Spleen (tissue), 11 donors: Measurements from ENCODE around the gene EFHB. TPM values are rescaled to one million over a fixed set of nuclear protein-coding genes. Genes with fewer than 3 reads are reported as not detected.

Experiments used
- DNase-seq: peaks from one replicate; pipeline ENCODE4 v3.0.0-alpha.2; 2020
- H3K27ac ChIP-seq, 8 donors: fragments of 200-600 bp; sonication (generic) in 7 of 8; 1 replicate in 4 of 8; 2 replicates in 4 of 8; pipeline versions ENCODE4 v1.5.0 to v1.8.0; 2016 to 2021; ENCODE audit warnings: inconsistent platforms in 4 of 8, mild to moderate bottlenecking in 4 of 8, moderate library complexity in 1 of 8
- H3K27me3 ChIP-seq, 7 donors: fragments of 200-600 bp; sonication (generic) in 6 of 7; replicated peaks in 1 of 7; 1 replicate in 4 of 7; 2 replicates in 3 of 7; pipeline versions ENCODE4 v1.5.0 to v1.8.0; 2016 to 2021; ENCODE audit warnings: inconsistent platforms in 3 of 7, mild to moderate bottlenecking in 1 of 7
- H3K36me3 ChIP-seq, 6 donors: fragments of 200-600 bp; sonication (generic) in 5 of 6; 1 replicate in 4 of 6; 2 replicates in 2 of 6; pipeline versions ENCODE4 v1.5.0 to v1.8.0; 2016 to 2021; ENCODE audit warnings: inconsistent platforms in 2 of 6
- H3K4me1 ChIP-seq, 6 donors: fragments of 200-600 bp; sonication (generic) in 5 of 6; 1 replicate in 3 of 6; 2 replicates in 3 of 6; pipeline versions ENCODE4 v1.5.0 to v1.8.0; 2016 to 2021; ENCODE audit warnings: inconsistent platforms in 3 of 6
- H3K4me3 ChIP-seq, 8 donors: fragments of 200-600 bp; sonication (generic) in 7 of 8; 1 replicate in 4 of 8; 2 replicates in 4 of 8; pipeline versions ENCODE4 v1.5.0 to v1.8.0; 2016 to 2021; ENCODE audit warnings: inconsistent platforms in 4 of 8, mild to moderate bottlenecking in 4 of 8, moderate library complexity in 2 of 8
- H3K9me3 ChIP-seq, 8 donors: fragments of 200-600 bp; sonication (generic) in 7 of 8; 1 replicate in 4 of 8; 2 replicates in 4 of 8; pipeline versions ENCODE4 v1.5.0 to v1.8.0; 2016 to 2021; ENCODE audit warnings: inconsistent platforms in 4 of 8
- POLR2A ChIP-seq, 3 donors: fragments of 450-650 bp; IDR thresholded peaks; one replicate each; pipeline ENCODE4 v1.5.1; 2017; ENCODE audit warnings: antibody characterized with exemption in 3 of 3, mild to moderate bottlenecking in 1 of 3
- POLR2AphosphoS5 ChIP-seq, 3 donors: sonication (generic); formaldehyde crosslinking; IDR thresholded peaks; one replicate each; pipeline ENCODE4 v1.5.1; 2017; ENCODE audit warnings: antibody characterized with exemption in 3 of 3
- WGBS, 5 donors: extraction: QIAGEN DNeasy Blood & Tissue Kit in 3 of 5; methylation state at CpG; one replicate each; pipeline versions ENCODE4 v1.1.5 to v1.1.7; 2013 to 2018; 5-methylcytosine and 5-hydroxymethylcytosine counted together
- intact Hi-C: fragments of 100-400 bp; cut with DNase I; formaldehyde crosslinking; loops from one replicate; pipeline ENCODE4 v1.15.0; 2023; ENCODE audit warnings: low total_unique reads
- polyA plus RNA-seq, 3 donors: library from polyadenylated mRNA; stranded (reverse); fragments of 200-250 nt; gene quantifications; one replicate each; pipeline ENCODE4 v1.2.1, GENCODE V29; 2013
- total RNA-seq, 7 donors: library from RNA; depleted of rRNA in 3 of 7; stranded (reverse); fragments of >200 nt in 3 of 7; fragmentation: NEBNext Ultra II Directional in 4 of 7; extraction: Animal tissue kit (Norgen Biotek cat#: 25700) in 4 of 7; gene quantifications; one replicate each; pipeline versions ENCODE4 v1.1.0 to v1.2.1, GENCODE V29; 2016 to 2021
- TF ChIP-seq, protein P1 (sequence below), 11 experiments: fragments of 200-600 bp in 7 of 11; fragments of 450-650 bp in 4 of 11; sonication (generic) in 4 of 11; IDR thresholded peaks in 8 of 11; conservative IDR thresholded peaks in 3 of 11; 1 replicate in 7 of 11; 2 replicates in 4 of 11; pipeline versions ENCODE4 v1.4.0 to v1.8.0; 2016 to 2021; ENCODE audit warnings: antibody characterized with exemption in 11 of 11, inconsistent platforms in 4 of 11, mild to moderate bottlenecking in 1 of 11
- donor health status: healthy with polysubstance abuse.
- donor health status: DM: no; HTN: no; CAD: no; lungs with moderate emphysema.
- donor health status: DM: no; HTN: no; CAD: no.
- donor health status: Bipolar disorder and iron deficiency.
- donor health status: healthy.
- donor health status: DM: no; HTN: no; CAD: no.
- donor health status: DM: yes; HTN: yes; CAD: no.

Gene EFHB
- total and polyA plus RNA-seq, 10 donors = 0.83 to 2.7 (median 1.6) TPM; not detected in 2

DNA sequence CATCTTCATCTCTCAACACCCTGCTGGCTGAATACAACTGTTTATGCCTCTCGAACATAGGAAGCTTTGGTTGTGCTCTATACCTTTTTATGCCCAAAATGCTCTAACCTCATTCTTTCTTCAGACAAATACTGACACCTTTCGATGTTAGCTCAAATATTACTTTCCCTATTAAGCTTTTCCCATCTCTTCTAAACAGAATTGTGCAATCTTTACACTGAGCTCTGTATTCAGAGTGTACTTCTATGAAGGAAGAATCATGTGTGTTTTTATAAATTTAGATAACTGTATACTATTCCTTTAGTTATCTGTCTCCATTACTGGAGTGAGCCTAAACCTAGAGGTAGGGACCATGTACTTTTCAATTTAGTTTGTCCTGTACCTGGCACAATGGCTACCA, 1.6 kb downstream of the EFHB start:
- no peak for TF ChIP-seq POLR2A (IDR thresholded peaks at IDR 0.05)
- TF ChIP-seq POLR2AphosphoS5 (IDR thresholded peaks at IDR 0.05) = no peak
- TF ChIP-seq, protein P1, sequence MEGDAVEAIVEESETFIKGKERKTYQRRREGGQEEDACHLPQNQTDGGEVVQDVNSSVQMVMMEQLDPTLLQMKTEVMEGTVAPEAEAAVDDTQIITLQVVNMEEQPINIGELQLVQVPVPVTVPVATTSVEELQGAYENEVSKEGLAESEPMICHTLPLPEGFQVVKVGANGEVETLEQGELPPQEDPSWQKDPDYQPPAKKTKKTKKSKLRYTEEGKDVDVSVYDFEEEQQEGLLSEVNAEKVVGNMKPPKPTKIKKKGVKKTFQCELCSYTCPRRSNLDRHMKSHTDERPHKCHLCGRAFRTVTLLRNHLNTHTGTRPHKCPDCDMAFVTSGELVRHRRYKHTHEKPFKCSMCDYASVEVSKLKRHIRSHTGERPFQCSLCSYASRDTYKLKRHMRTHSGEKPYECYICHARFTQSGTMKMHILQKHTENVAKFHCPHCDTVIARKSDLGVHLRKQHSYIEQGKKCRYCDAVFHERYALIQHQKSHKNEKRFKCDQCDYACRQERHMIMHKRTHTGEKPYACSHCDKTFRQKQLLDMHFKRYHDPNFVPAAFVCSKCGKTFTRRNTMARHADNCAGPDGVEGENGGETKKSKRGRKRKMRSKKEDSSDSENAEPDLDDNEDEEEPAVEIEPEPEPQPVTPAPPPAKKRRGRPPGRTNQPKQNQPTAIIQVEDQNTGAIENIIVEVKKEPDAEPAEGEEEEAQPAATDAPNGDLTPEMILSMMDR (IDR thresholded peaks at IDR 0.05 in 8 of 11, conservative IDR thresholded peaks at IDR 0.05 in 3 of 11) = no peak
- intact Hi-C loops = no loop called here
- H3K36me3 ChIP-seq = no peaks in the 10 kb centered on the region
- peak overlapping the region in 1 of 8 donors; percentile 82 for H3K27ac ChIP-seq
- no peak for DNase-seq
- H3K9me3 ChIP-seq = no peaks in the 10 kb centered on the region
- H3K27me3 ChIP-seq = peaks cover 0 to 8% (median 0%) of the 10 kb centered on the region in 7 donors
- whole genome bisulfite sequencing, 5 donors = 84 to 88% (median 86%) methylated on average over 2 of the region's 2 CpGs
- H3K4me3 ChIP-seq = no peak overlapping the region
- peaks cover 0 to 21% (median 8%) of the 10 kb centered on the region in 6 donors for H3K4me1 ChIP-seq

GRCh38 chr3:19931767-19932188, 2.2 kb downstream of the EFHB start:
- H3K9me3 ChIP-seq = no peaks in the 10 kb centered on the region
- H3K4me1 ChIP-seq = peaks cover 0 to 21% (median 8%) of the 10 kb centered on the region in 6 donors
- DNase-seq = no peak
- no peak for TF ChIP-seq POLR2AphosphoS5 (IDR thresholded peaks at IDR 0.05)
- no peak for TF ChIP-seq POLR2A (IDR thresholded peaks at IDR 0.05)
- TF ChIP-seq, protein P1 (IDR thresholded peaks at IDR 0.05 in 8 of 11, conservative IDR thresholded peaks at IDR 0.05 in 3 of 11) = no peak
- H3K4me3 ChIP-seq = peak overlapping the region in 1 of 8 donors; percentile 5
- WGBS, 5 donors = 14 to 44% (median 18%) methylated on average over 1 of the region's 1 CpG
- H3K27me3 ChIP-seq = peaks cover 0 to 8% (median 0%) of the 10 kb centered on the region in 7 donors
- peak overlapping the region in 4 of 8 donors; percentile 37 to 82 (median 62) for H3K27ac ChIP-seq
- intact Hi-C loops = no loop called here
- no peaks in the 10 kb centered on the region for H3K36me3 ChIP-seq

GRCh38 chr3:19931180-19931692, 2.8 kb downstream of the EFHB start:
- Histone ChIP-seq H3K36me3 (no peaks in the 10 kb centered on the region), H3K4me1 (peaks cover 0 to 21% (median 8%) of the 10 kb centered on the region in 6 donors), H3K27ac (peak overlapping the region in 4 of 8 donors; percentile 37 to 82 (median 62)), H3K27me3 (peaks cover 0 to 8% (median 0%) of the 10 kb centered on the region in 7 donors), H3K9me3 (no peaks in the 10 kb centered on the region), H3K4me3 (peak overlapping the region in 1 of 8 donors; percentile 5)
- 2 to 25% (median 14%) methylated on average over 2 of the region's 2 CpGs for WGBS, 5 donors
- TF ChIP-seq, protein P1 (IDR thresholded peaks at IDR 0.05 in 8 of 11, conservative IDR thresholded peaks at IDR 0.05 in 3 of 11) = no peak
- intact Hi-C loops = no loop called here
- DNase-seq = no peak

DNA sequence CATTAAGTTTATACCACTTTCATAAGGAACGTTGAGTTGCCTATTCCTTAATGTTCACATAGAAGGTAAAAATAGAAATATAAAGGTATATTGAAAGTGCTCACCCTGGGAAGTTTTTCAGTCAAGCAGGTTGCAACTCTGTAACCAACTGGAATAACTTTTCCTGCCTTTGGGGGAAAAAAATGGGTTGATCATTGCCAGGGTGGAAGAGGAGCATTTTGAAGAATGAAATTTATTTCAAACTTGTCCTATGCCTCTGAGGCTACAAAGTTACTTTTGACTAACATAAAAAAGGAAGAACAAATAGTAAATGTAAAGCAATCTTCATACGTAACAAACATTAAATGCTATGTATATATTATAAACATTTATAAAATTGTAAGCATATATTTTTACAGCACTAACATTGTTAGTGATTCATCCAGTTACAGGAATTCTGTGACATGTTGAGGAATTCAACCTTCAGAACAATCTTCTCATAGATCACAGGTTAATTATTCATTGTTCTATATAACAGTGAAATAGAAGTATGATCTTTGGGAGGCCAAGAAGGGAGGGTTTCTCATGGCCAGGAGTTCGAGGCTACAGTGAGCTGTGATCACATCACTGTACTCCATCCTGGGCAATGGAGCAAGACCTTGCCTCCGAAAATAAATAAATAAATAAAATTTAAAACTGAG, 13.5 kb downstream of the EFHB start:
- intact Hi-C loops = no loop called here
- Histone ChIP-seq H3K27ac (no peak overlapping the region), H3K36me3 (no peaks in the 10 kb centered on the region), H3K9me3 (no peaks in the 10 kb centered on the region), H3K4me3 (no peak overlapping the region), H3K27me3 (no peaks in the 10 kb centered on the region), H3K4me1 (no peaks in the 10 kb centered on the region)
- 76 to 94% (median 89%) methylated on average over 4 of the region's 4 CpGs for WGBS, 5 donors
- no peak for DNase-seq
- TF ChIP-seq, protein P1 (IDR thresholded peaks at IDR 0.05 in 8 of 11, conservative IDR thresholded peaks at IDR 0.05 in 3 of 11) = no peak
- no peak for TF ChIP-seq POLR2A (IDR thresholded peaks at IDR 0.05)
- no peak for TF ChIP-seq POLR2AphosphoS5 (IDR thresholded peaks at IDR 0.05)
